HepG2 (cell line): ENCODE data around the gene ZP2. TPM values are rescaled to one million over a fixed set of nuclear protein-coding genes. Genes with fewer than 3 reads are reported as not detected.

Experiments used
- CBX1 ChIP-seq: IDR thresholded peaks from one replicate; pipeline ENCODE4 v1.6.1; 2016; ENCODE audit warnings: antibody characterized with exemption, low read depth
- CSRNP1 ChIP-seq: sonication (generic); formaldehyde crosslinking; IDR thresholded peaks from 2 replicates; pipeline ENCODE4 v1.8.1; 2023; ENCODE audit warnings: mild to moderate bottlenecking, missing genetic modification reagents
- HOXA3 ChIP-seq: sonication (generic); formaldehyde crosslinking; IDR thresholded peaks from 2 replicates; pipeline ENCODE4 v1.5.0; 2020; ENCODE audit warnings: missing genetic modification reagents
- MBD4 ChIP-seq: IDR thresholded peaks from 2 replicates; pipeline ENCODE4 v1.6.1; 2012; ENCODE audit warnings: low read length, inconsistent platforms, borderline replicate concordance
- NPAS2 ChIP-seq: sonication (generic); formaldehyde crosslinking; IDR thresholded peaks from 2 replicates; pipeline ENCODE4 v1.8.0; 2022; ENCODE audit warnings: mild to moderate bottlenecking, missing genetic modification reagents, borderline replicate concordance
- REL ChIP-seq: sonication (generic); formaldehyde crosslinking; conservative IDR thresholded peaks from 2 replicates; pipeline ENCODE4 v1.8.0; 2022; ENCODE audit warnings: mild to moderate bottlenecking, missing genetic modification reagents, moderate library complexity
- TCF7L2 ChIP-seq: IDR thresholded peaks from 2 replicates; pipeline ENCODE4 v1.6.1; 2011; ENCODE audit warnings: mild to moderate bottlenecking, low read depth, low read length, moderate library complexity
- ZFP90 ChIP-seq: sonication (generic); formaldehyde crosslinking; IDR thresholded peaks from 2 replicates; pipeline ENCODE4 v1.8.0; 2022; ENCODE audit warnings: missing genetic modification reagents, mild to moderate bottlenecking, inconsistent platforms, borderline replicate concordance
- ZNF205 ChIP-seq: IDR thresholded peaks from 2 replicates; pipeline ENCODE4 v1.6.1; 2018; ENCODE audit warnings: missing biosample characterization, missing genetic modification reagents
- ZNF251 ChIP-seq: sonication (generic); formaldehyde crosslinking; IDR thresholded peaks from 2 replicates; pipeline ENCODE4 v1.9.0; 2021; ENCODE audit warnings: mild to moderate bottlenecking, missing genetic modification reagents
- ZNF557 ChIP-seq: sonication (generic); formaldehyde crosslinking; IDR thresholded peaks from 2 replicates; pipeline ENCODE4 v1.4.0; 2020; ENCODE audit warnings: missing genetic modification reagents
- ZNF839 ChIP-seq: sonication (generic); formaldehyde crosslinking; IDR thresholded peaks from 2 replicates; pipeline ENCODE4 v1.4.0; 2020; ENCODE audit warnings: missing genetic modification reagents, mild to moderate bottlenecking, borderline replicate concordance
- polyA plus RNA-seq, 8 experiments: library from polyadenylated mRNA; depleted of rRNA in 3 of 8; stranded (reverse) in 7 of 8; unstranded in 1 of 8; fragments of >200 nt; fragmentation: Illumina TruSeq in 4 of 8; extraction: Trizol in 4 of 8; gene quantifications; 2 replicates each; pipeline versions ENCODE4 v1.2.1 to v1.2.3, GENCODE V29; 2011 to 2016; ENCODE audit warnings: low read depth in 4 of 8, missing spikeins in 1 of 8, mixed read lengths in 1 of 8; ENCODE audit not compliant: insufficient read depth in 1 of 8
- total RNA-seq, 5 experiments: library from RNA; depleted of rRNA; stranded (reverse); fragments of >200 nt; fragmentation: Illumina TruSeq; extraction: Trizol; gene quantifications; 2 replicates each; pipeline ENCODE4 v1.2.3, GENCODE V29; 2016; ENCODE audit warnings: low read depth in 1 of 5
- TF ChIP-seq, protein P1 (sequence below): sonication (generic); formaldehyde crosslinking; IDR thresholded peaks from 2 replicates; pipeline ENCODE4 v1.8.0; 2022; ENCODE audit warnings: mild to moderate bottlenecking, missing genetic modification reagents, moderate library complexity
- TF ChIP-seq, protein P2 (sequence below): sonication (generic); formaldehyde crosslinking; IDR thresholded peaks from 2 replicates; pipeline ENCODE4 v1.4.0; 2020; ENCODE audit warnings: missing genetic modification reagents, borderline replicate concordance
- TF ChIP-seq, protein P3 (sequence below), 2 experiments: sonication (generic) in 1 of 2; formaldehyde crosslinking in 1 of 2; IDR thresholded peaks; 2 replicates each; pipeline versions ENCODE4 v1.6.1 to v1.9.0; 2014 to 2022; ENCODE audit warnings: antibody characterized with exemption in 1 of 2, borderline replicate concordance in 1 of 2, inconsistent platforms in 1 of 2, low read depth in 1 of 2, missing genetic modification reagents in 1 of 2
- TF ChIP-seq, protein P4 (sequence below): sonication (generic); formaldehyde crosslinking; IDR thresholded peaks from 2 replicates; pipeline ENCODE4 v1.5.0; 2020; ENCODE audit warnings: missing genetic modification reagents

The ZP2 gene
- total and polyA plus RNA-seq, 2 of the 13 experiments (the other 11 are each of a cell fraction or from before 2014, with no cell fraction given): not detected

DNA sequence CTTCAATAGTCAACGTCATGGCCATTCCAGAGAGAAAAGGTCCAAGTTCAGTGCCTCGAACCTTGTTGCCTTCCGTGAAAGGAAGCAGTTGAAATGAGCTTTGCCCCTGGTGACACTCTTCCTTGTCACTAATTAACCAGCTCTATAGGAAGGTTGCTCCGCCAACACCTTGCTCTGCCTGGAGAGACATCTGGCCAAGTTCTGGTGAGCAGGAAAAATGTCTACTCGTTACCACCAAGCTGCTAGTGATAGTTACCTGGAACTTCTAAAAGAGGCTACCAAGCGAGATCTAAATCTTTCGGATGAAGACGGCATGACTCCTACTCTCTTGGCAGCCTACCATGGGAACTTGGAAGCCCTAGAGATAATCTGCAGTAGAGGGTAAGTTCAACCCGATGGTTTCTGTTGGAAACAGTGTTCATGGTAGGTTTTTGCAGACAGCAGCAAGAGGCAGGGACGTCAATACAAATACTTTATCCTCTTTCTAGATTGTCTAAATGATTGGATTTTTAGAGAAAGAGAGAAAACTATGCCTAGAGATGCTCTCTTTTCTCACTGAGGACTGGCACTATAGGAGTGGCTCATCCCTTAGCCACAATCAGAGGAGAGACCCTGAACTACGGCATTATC is 22.3 kb upstream of the ZP2 start, which contains the start of gene ANKS4B (continued):
- TF ChIP-seq, protein P1, sequence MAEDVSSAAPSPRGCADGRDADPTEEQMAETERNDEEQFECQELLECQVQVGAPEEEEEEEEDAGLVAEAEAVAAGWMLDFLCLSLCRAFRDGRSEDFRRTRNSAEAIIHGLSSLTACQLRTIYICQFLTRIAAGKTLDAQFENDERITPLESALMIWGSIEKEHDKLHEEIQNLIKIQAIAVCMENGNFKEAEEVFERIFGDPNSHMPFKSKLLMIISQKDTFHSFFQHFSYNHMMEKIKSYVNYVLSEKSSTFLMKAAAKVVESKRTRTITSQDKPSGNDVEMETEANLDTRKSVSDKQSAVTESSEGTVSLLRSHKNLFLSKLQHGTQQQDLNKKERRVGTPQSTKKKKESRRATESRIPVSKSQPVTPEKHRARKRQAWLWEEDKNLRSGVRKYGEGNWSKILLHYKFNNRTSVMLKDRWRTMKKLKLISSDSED: no peak
- TF ChIP-seq ZNF205 (peak; percentile 68; the same call in 1 of the 2 replicates), REL (CRISPR knock-in tag) (no peak), ZNF839 (no peak), MBD4 (peak; percentile 63; the same call in 1 of the 2 replicates), HOXA3 (CRISPR knock-in tag) (peak; percentile 96), ZNF251 (CRISPR knock-in tag) (no peak), ZFP90 (CRISPR knock-in tag) (no peak), ZNF557 (peak; percentile 94), TCF7L2 (no peak), CBX1 (no peak), NPAS2 (CRISPR knock-in tag) (no peak), CSRNP1 (CRISPR knock-in tag) (no peak)
- TF ChIP-seq, protein P2, sequence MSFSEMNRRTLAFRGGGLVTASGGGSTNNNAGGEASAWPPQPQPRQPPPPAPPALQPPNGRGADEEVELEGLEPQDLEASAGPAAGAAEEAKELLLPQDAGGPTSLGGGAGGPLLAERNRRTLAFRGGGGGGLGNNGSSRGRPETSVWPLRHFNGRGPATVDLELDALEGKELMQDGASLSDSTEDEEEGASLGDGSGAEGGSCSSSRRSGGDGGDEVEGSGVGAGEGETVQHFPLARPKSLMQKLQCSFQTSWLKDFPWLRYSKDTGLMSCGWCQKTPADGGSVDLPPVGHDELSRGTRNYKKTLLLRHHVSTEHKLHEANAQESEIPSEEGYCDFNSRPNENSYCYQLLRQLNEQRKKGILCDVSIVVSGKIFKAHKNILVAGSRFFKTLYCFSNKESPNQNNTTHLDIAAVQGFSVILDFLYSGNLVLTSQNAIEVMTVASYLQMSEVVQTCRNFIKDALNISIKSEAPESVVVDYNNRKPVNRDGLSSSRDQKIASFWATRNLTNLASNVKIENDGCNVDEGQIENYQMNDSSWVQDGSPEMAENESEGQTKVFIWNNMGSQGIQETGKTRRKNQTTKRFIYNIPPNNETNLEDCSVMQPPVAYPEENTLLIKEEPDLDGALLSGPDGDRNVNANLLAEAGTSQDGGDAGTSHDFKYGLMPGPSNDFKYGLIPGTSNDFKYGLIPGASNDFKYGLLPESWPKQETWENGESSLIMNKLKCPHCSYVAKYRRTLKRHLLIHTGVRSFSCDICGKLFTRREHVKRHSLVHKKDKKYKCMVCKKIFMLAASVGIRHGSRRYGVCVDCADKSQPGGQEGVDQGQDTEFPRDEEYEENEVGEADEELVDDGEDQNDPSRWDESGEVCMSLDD (CRISPR knock-in tag): no peak
- TF ChIP-seq, protein P3, sequence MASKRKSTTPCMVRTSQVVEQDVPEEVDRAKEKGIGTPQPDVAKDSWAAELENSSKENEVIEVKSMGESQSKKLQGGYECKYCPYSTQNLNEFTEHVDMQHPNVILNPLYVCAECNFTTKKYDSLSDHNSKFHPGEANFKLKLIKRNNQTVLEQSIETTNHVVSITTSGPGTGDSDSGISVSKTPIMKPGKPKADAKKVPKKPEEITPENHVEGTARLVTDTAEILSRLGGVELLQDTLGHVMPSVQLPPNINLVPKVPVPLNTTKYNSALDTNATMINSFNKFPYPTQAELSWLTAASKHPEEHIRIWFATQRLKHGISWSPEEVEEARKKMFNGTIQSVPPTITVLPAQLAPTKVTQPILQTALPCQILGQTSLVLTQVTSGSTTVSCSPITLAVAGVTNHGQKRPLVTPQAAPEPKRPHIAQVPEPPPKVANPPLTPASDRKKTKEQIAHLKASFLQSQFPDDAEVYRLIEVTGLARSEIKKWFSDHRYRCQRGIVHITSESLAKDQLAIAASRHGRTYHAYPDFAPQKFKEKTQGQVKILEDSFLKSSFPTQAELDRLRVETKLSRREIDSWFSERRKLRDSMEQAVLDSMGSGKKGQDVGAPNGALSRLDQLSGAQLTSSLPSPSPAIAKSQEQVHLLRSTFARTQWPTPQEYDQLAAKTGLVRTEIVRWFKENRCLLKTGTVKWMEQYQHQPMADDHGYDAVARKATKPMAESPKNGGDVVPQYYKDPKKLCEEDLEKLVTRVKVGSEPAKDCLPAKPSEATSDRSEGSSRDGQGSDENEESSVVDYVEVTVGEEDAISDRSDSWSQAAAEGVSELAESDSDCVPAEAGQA (IDR thresholded peaks at IDR 0.05; ENCODE audit: low read depth): peak; percentile 63; the same call in 1 of the 2 replicates
- TF ChIP-seq, protein P3 (CRISPR knock-in tag; IDR thresholded peaks at IDR 0.05; ENCODE audit: borderline replicate concordance): no peak; the same call in 1 of the 2 replicates
- TF ChIP-seq, protein P4, sequence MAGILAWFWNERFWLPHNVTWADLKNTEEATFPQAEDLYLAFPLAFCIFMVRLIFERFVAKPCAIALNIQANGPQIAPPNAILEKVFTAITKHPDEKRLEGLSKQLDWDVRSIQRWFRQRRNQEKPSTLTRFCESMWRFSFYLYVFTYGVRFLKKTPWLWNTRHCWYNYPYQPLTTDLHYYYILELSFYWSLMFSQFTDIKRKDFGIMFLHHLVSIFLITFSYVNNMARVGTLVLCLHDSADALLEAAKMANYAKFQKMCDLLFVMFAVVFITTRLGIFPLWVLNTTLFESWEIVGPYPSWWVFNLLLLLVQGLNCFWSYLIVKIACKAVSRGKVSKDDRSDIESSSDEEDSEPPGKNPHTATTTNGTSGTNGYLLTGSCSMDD (CRISPR knock-in tag): no peak
